Activated CD8-positive, alpha-beta memory T cell treated with anti-CD3 and anti-CD28 coated beads, Interleukin-2, amount 50 U/mL, for 24 hours (primary cell): ENCODE data around the gene LSM11.

Experiments used
- DNase-seq: peaks from one replicate; pipeline ENCODE4 v3.0.0-alpha.2; 2020; ENCODE audit errors: extremely low read depth

Gene LSM11

GRCh38 chr5:157772127-157772526 is 28.6 kb downstream of the LSM11 start:
- no peak for DNase-seq

GRCh38 chr5:157778121-157778805 is 34.8 kb downstream of the LSM11 start:
- DNase-seq = no peak

- no peak for DNase-seq
These were observed 35.7 kb downstream of the LSM11 start for GRCh38 chr5:157779221-157779620.

GRCh38 chr5:157785801-157786200 is 42.3 kb downstream of the LSM11 start:
- no peak for DNase-seq

- DNase-seq = no peak
These were observed 49.8 kb downstream of the LSM11 start for GRCh38 chr5:157793301-157793700.

- DNase-seq = no peak
These were observed 56.1 kb downstream of the LSM11 start for GRCh38 chr5:157799578-157799977.

GRCh38 chr5:157800137-157800536 is 56.6 kb downstream of the LSM11 start:
- no peak for DNase-seq

GRCh38 chr5:157802736-157803135 is 59.2 kb downstream of the LSM11 start:
- no peak for DNase-seq

GRCh38 chr5:157808043-157808442 is 64.5 kb downstream of the LSM11 start:
- DNase-seq = no peak
